Loucy (cell line): ENCODE measurements around the gene TCF7.

Experiments used
- H2AFZ ChIP-seq: fragments of 200-600 bp; sonication (generic); 2 replicates; pipeline ENCODE4 v1.6.0; 2016; ENCODE audit warnings: antibody characterized with exemption, mild to moderate bottlenecking, low read length, moderate library complexity
- H3F3A ChIP-seq: fragments of 200-600 bp; 2 replicates; pipeline ENCODE4 v1.6.0; 2016; ENCODE audit warnings: antibody characterized with exemption, low read depth, mild to moderate bottlenecking
- H3K27me3 ChIP-seq: fragments of 200-600 bp; sonication (generic); 2 replicates; pipeline ENCODE4 v1.6.1; 2014; ENCODE audit warnings: low read length, mild to moderate bottlenecking; ENCODE audit not compliant: insufficient read depth, poor library complexity, severe bottlenecking
- H3K36me3 ChIP-seq: fragments of 200-600 bp; sonication (generic); 2 replicates; pipeline ENCODE4 v1.6.1; 2016; ENCODE audit warnings: low read length; ENCODE audit not compliant: insufficient read depth
- H3K4me1 ChIP-seq: fragments of 200-600 bp; sonication (generic); 2 replicates; pipeline ENCODE4 v1.5.1; 2014; ENCODE audit warnings: low read length, mild to moderate bottlenecking; ENCODE audit not compliant: insufficient read depth, poor library complexity, severe bottlenecking
- H3K4me2 ChIP-seq: fragments of 200-600 bp; sonication (generic); 2 replicates; pipeline ENCODE4 v1.6.0; 2014; ENCODE audit warnings: antibody characterized with exemption, low read length, low read depth, mild to moderate bottlenecking; ENCODE audit not compliant: poor library complexity, severe bottlenecking
- H3K4me3 ChIP-seq: fragments of 200-600 bp; sonication (generic); 2 replicates; pipeline ENCODE4 v1.5.1; 2014; ENCODE audit warnings: low read length, mild to moderate bottlenecking, mixed read lengths; ENCODE audit not compliant: poor library complexity, severe bottlenecking
- H3K79me2 ChIP-seq: fragments of 200-600 bp; sonication (generic); 2 replicates; pipeline ENCODE4 v1.6.1; 2014; ENCODE audit warnings: low read length; ENCODE audit not compliant: insufficient read depth
- H3K9ac ChIP-seq: fragments of 200-600 bp; sonication (generic); 2 replicates; pipeline ENCODE4 v1.6.0; 2014; ENCODE audit warnings: mild to moderate bottlenecking, low read depth, low read length, moderate library complexity; ENCODE audit not compliant: poor library complexity, severe bottlenecking
- H3K9me2 ChIP-seq: fragments of 200-600 bp; sonication (generic); replicated peaks from 2 replicates; pipeline ENCODE4 v1.6.1; 2016; ENCODE audit warnings: low read depth, low read length, mixed read lengths
- H3K9me3 ChIP-seq: fragments of 200-600 bp; sonication (generic); 2 replicates; pipeline ENCODE4 v1.6.1; 2014; ENCODE audit warnings: mild to moderate bottlenecking, antibody characterized with exemption, low read length, low read depth; ENCODE audit not compliant: insufficient read depth
- H4K20me1 ChIP-seq: fragments of 200-600 bp; sonication (generic); 2 replicates; pipeline ENCODE4 v1.6.0; 2014; ENCODE audit warnings: antibody characterized with exemption, low read length, mild to moderate bottlenecking; ENCODE audit not compliant: insufficient read depth, poor library complexity, severe bottlenecking
- CTCF ChIP-seq: fragments of 200-600 bp; sonication (generic); conservative IDR thresholded peaks from 2 replicates; pipeline ENCODE4 v1.5.1; 2014; ENCODE audit warnings: mild to moderate bottlenecking, antibody characterized with exemption, low read length
- EZH2phosphoT487 ChIP-seq: fragments of 200-600 bp; IDR thresholded peaks from 2 replicates; pipeline ENCODE4 v1.6.1; 2018; ENCODE audit warnings: antibody characterized with exemption, mild to moderate bottlenecking, moderate library complexity, borderline replicate concordance

Gene TCF7

GRCh38 chr5:134112726-134113362 is 1.6 kb upstream of the TCF7 start:
- H3K4me3 ChIP-seq: no peak overlapping the region
- no peak overlapping the region for H3K4me2 ChIP-seq
- no peak for TF ChIP-seq CTCF
- TF ChIP-seq EZH2phosphoT487: no peak
- H3K27me3 ChIP-seq: no peaks in the 10 kb centered on the region
- H3K9me2 ChIP-seq: no peaks in the 10 kb centered on the region
- H3K9me3 ChIP-seq: no peaks in the 10 kb centered on the region
- no peak overlapping the region for H3K9ac ChIP-seq
- H2AFZ ChIP-seq: no peak overlapping the region
- H3K79me2 ChIP-seq: no peaks in the 10 kb centered on the region
- no peaks in the 10 kb centered on the region for H3K36me3 ChIP-seq
- no peaks in the 10 kb centered on the region for H3F3A ChIP-seq
- H3K4me1 ChIP-seq: no peaks in the 10 kb centered on the region
- no peaks in the 10 kb centered on the region for H4K20me1 ChIP-seq

- Histone ChIP-seq H3K9me2 (no peaks in the 10 kb centered on the region), H3K27me3 (no peaks in the 10 kb centered on the region), H3K4me2 (no peak overlapping the region), H3K4me3 (no peak overlapping the region), H3K4me1 (no peaks in the 10 kb centered on the region), H3K9ac (no peak overlapping the region), H3F3A (no peaks in the 10 kb centered on the region), H4K20me1 (no peaks in the 10 kb centered on the region), H3K36me3 (no peaks in the 10 kb centered on the region), H2AFZ (no peak overlapping the region), H3K79me2 (no peaks in the 10 kb centered on the region), H3K9me3 (no peaks in the 10 kb centered on the region)
- TF ChIP-seq EZH2phosphoT487 (no peak), CTCF (no peak)
Measured at GRCh38 chr5:134113363-134113889, 1.1 kb upstream of the TCF7 start.

- H3K36me3 ChIP-seq: no peaks in the 10 kb centered on the region
- TF ChIP-seq EZH2phosphoT487 (no peak), CTCF (no peak)
- H3K79me2 ChIP-seq: no peaks in the 10 kb centered on the region
- H3F3A ChIP-seq: no peaks in the 10 kb centered on the region
- no peak overlapping the region for H3K9ac ChIP-seq
- no peaks in the 10 kb centered on the region for H3K9me2 ChIP-seq
- H3K4me2 ChIP-seq: no peak overlapping the region
- no peaks in the 10 kb centered on the region for H3K9me3 ChIP-seq
- no peaks in the 10 kb centered on the region for H3K27me3 ChIP-seq
- H4K20me1 ChIP-seq: no peaks in the 10 kb centered on the region
- no peaks in the 10 kb centered on the region for H3K4me1 ChIP-seq
- H2AFZ ChIP-seq: no peak overlapping the region
- no peak overlapping the region for H3K4me3 ChIP-seq
Measured at GRCh38 chr5:134114886-134115805, 665 bp downstream of the TCF7 start.
